Progenitor cell of endocrine pancreas (in vitro differentiated cells): Measurements from ENCODE around the gene ZNF160. TPM values are rescaled to one million over a fixed set of nuclear protein-coding genes. Genes with fewer than 3 reads are reported as not detected.
A peak's percentile ranks its signal among the peaks of the same experiment; 100 is the strongest.

Source experiments
- DNase-seq: peaks from one replicate; pipeline ENCODE4 v3.0.0; 2021; ENCODE audit warnings: low spot score; ENCODE audit not compliant: unreplicated experiment
- H3K27ac Mint-ChIP-seq: 2 replicates; pipeline ENCODE4 v1.8.0; 2021; ENCODE audit warnings: mild to moderate bottlenecking, moderate library complexity, mixed read lengths
- H3K27me3 Mint-ChIP-seq: 2 replicates; pipeline ENCODE4 v1.8.0; 2021; ENCODE audit warnings: mixed read lengths
- H3K36me3 Mint-ChIP-seq: 2 replicates; pipeline ENCODE4 v1.8.0; 2022; ENCODE audit warnings: mixed read lengths; ENCODE audit not compliant: insufficient read depth
- H3K4me1 Mint-ChIP-seq: 2 replicates; pipeline ENCODE4 v1.8.0; 2021; ENCODE audit warnings: low read depth, mixed read lengths
- H3K4me3 Mint-ChIP-seq: 2 replicates; pipeline ENCODE4 v1.8.0; 2021; ENCODE audit warnings: low read depth, mild to moderate bottlenecking, moderate library complexity, mixed read lengths
- H3K9me3 Mint-ChIP-seq: 2 replicates; pipeline ENCODE4 v1.8.0; 2021; ENCODE audit warnings: low read depth, mixed read lengths
- CTCF ChIP-seq: fragments of 200-600 bp; sonication (generic); IDR thresholded peaks from one replicate; pipeline ENCODE4 v1.5.0; 2021; ENCODE audit warnings: antibody characterized with exemption, mild to moderate bottlenecking; ENCODE audit not compliant: unreplicated experiment
- total RNA-seq: library from RNA; stranded (reverse); gene quantifications from 2 replicates; pipeline ENCODE4 v1.2.1, GENCODE V29; 2021

Gene ZNF160
- total RNA-seq, 1 donor from 2014 or later: 51.0 TPM

- no peak overlapping the region for H3K4me3 Mint-ChIP-seq
- TF ChIP-seq CTCF: no peak
- H3K27me3 Mint-ChIP-seq: no peaks in the 10 kb centered on the region
- no peaks in the 10 kb centered on the region for H3K4me1 Mint-ChIP-seq
- no peak overlapping the region for H3K27ac Mint-ChIP-seq
- H3K9me3 Mint-ChIP-seq: peaks cover 42% of the 10 kb centered on the region
- peaks cover 68% of the 10 kb centered on the region for H3K36me3 Mint-ChIP-seq
- DNase-seq: no peak
Measured at GRCh38 chr19:53068834-53069233, 34.4 kb downstream of the ZNF160 start.

GRCh38 chr19:53068199-53068598 is 35.0 kb downstream of the ZNF160 start:
- no peak for TF ChIP-seq CTCF
- H3K4me1 Mint-ChIP-seq: no peaks in the 10 kb centered on the region
- H3K4me3 Mint-ChIP-seq: no peak overlapping the region
- no peaks in the 10 kb centered on the region for H3K27me3 Mint-ChIP-seq
- H3K9me3 Mint-ChIP-seq: peaks cover 42% of the 10 kb centered on the region
- H3K27ac Mint-ChIP-seq: no peak overlapping the region
- no peak for DNase-seq
- peaks cover 68% of the 10 kb centered on the region for H3K36me3 Mint-ChIP-seq

- Mint-ChIP-seq H3K9me3 (peaks cover 7% of the 10 kb centered on the region), H3K4me3 (peak overlapping the region; percentile 93), H3K27me3 (peaks cover 15% of the 10 kb centered on the region), H3K4me1 (peaks cover 8% of the 10 kb centered on the region), H3K27ac (peak overlapping the region; percentile 92), H3K36me3 (peaks cover 6% of the 10 kb centered on the region)
- DNase-seq: peak; percentile 65
- TF ChIP-seq CTCF: no peak
Measured at GRCh38 chr19:53057904-53058580, 45.2 kb downstream of the ZNF160 start.

- H3K27ac Mint-ChIP-seq: no peak overlapping the region
- DNase-seq: no peak
- H3K27me3 Mint-ChIP-seq: peaks cover 15% of the 10 kb centered on the region
- TF ChIP-seq CTCF: no peak
- H3K9me3 Mint-ChIP-seq: no peaks in the 10 kb centered on the region
- H3K4me1 Mint-ChIP-seq: peaks cover 8% of the 10 kb centered on the region
- H3K36me3 Mint-ChIP-seq: no peaks in the 10 kb centered on the region
- H3K4me3 Mint-ChIP-seq: no peak overlapping the region
Measured at GRCh38 chr19:53055117-53055516, 48.1 kb downstream of the ZNF160 start.

- no peaks in the 10 kb centered on the region for H3K36me3 Mint-ChIP-seq
- TF ChIP-seq CTCF: no peak
- no peak overlapping the region for H3K27ac Mint-ChIP-seq
- peaks cover 3% of the 10 kb centered on the region for H3K9me3 Mint-ChIP-seq
- DNase-seq: no peak
- H3K4me3 Mint-ChIP-seq: no peak overlapping the region
- no peaks in the 10 kb centered on the region for H3K27me3 Mint-ChIP-seq
- H3K4me1 Mint-ChIP-seq: peaks cover 1% of the 10 kb centered on the region
Measured at GRCh38 chr19:53047379-53047778, 55.8 kb downstream of the ZNF160 start.
